ENCODE results near the gene PIM2. TPM values are rescaled to one million over a fixed set of nuclear protein-coding genes. Genes with fewer than 3 reads are reported as not detected.

The PIM2 gene
- total and polyA plus RNA-seq, 12 donors: 3.8 to 14.1 (median 9.3) TPM

- intact Hi-C loops (cut with DNase I): loop anchor here in 1 of 2 donors (10.0 kb wide), 1 partner anchor 108 kb away; no protein-coding TSS in a partner anchor
- 79 to 90% (median 85%) methylated on average over 6 of the region's 6 CpGs for WGBS, 4 donors
- H3K4me3 ChIP-seq: no peak overlapping the region
- no peaks in the 10 kb centered on the region for H3K27me3 ChIP-seq
- TF ChIP-seq POLR2A (IDR thresholded peaks at IDR 0.05): no peak
- TF ChIP-seq CTCF (IDR thresholded peaks at IDR 0.05): no peak
- no peak overlapping the region for H3K27ac ChIP-seq
- peaks cover 0 to 5% of the 10 kb centered on the region in 2 donors for H3K4me1 ChIP-seq (replicated peaks in 1 of 2)
- no peaks in the 10 kb centered on the region for H3K9me3 ChIP-seq (replicated peaks in 1 of 3)
- H3K36me3 ChIP-seq (replicated peaks in 1 of 2): peaks cover 0 to 24% of the 10 kb centered on the region in 2 donors
- DNase-seq: no peak
These were observed 15.5 kb downstream of the PIM2 start for GRCh38 chrX:48903290-48903689.

- no peak for DNase-seq
- Histone ChIP-seq H3K4me1 (replicated peaks in 1 of 2) (peaks cover 0 to 5% of the 10 kb centered on the region in 2 donors), H3K27ac (no peak overlapping the region), H3K27me3 (no peaks in the 10 kb centered on the region), H3K4me3 (no peak overlapping the region), H3K36me3 (replicated peaks in 1 of 2) (peaks cover 0 to 24% of the 10 kb centered on the region in 2 donors), H3K9me3 (replicated peaks in 1 of 3) (no peaks in the 10 kb centered on the region)
- intact Hi-C loops (cut with DNase I): loop anchor here in 1 of 2 donors (10.0 kb wide), 1 partner anchor 108 kb away; no protein-coding TSS in a partner anchor
- no peak for TF ChIP-seq CTCF (IDR thresholded peaks at IDR 0.05)
- no peak for TF ChIP-seq POLR2A (IDR thresholded peaks at IDR 0.05)
- 86 to 93% (median 89%) methylated on average over 4 to 14 of the region's 14 CpGs for WGBS, 4 donors
These were observed 16.0 kb downstream of the PIM2 start for GRCh38 chrX:48902776-48903175.

- no peaks in the 10 kb centered on the region for H3K27me3 ChIP-seq
- no peaks in the 10 kb centered on the region for H3K9me3 ChIP-seq (replicated peaks in 1 of 3)
- WGBS, 4 donors: 87 to 91% (median 90%) methylated on average over 12 to 20 of the region's 20 CpGs
- H3K36me3 ChIP-seq (replicated peaks in 1 of 2): peaks cover 0 to 24% of the 10 kb centered on the region in 2 donors
- TF ChIP-seq CTCF (IDR thresholded peaks at IDR 0.05) (no peak), POLR2A (IDR thresholded peaks at IDR 0.05) (no peak)
- H3K4me3 ChIP-seq: no peak overlapping the region
- no peak for DNase-seq
- intact Hi-C loops (cut with DNase I): loop anchor here in 1 of 2 donors (10.0 kb wide), 1 partner anchor 107 kb away; no protein-coding TSS in a partner anchor
- peaks cover 0 to 5% of the 10 kb centered on the region in 2 donors for H3K4me1 ChIP-seq (replicated peaks in 1 of 2)
- H3K27ac ChIP-seq: no peak overlapping the region
These were observed 16.7 kb downstream of the PIM2 start for GRCh38 chrX:48902135-48902534.

- 82 to 86% (median 82%) methylated on average over 5 to 7 of the region's 7 CpGs; no CpG with 5 or more reads in 1 of the 4 donors for WGBS, 4 donors
- Histone ChIP-seq H3K36me3 (replicated peaks in 1 of 2) (peaks cover 0 to 24% of the 10 kb centered on the region in 2 donors), H3K27ac (no peak overlapping the region), H3K9me3 (replicated peaks in 1 of 3) (no peaks in the 10 kb centered on the region), H3K27me3 (no peaks in the 10 kb centered on the region), H3K4me3 (no peak overlapping the region), H3K4me1 (replicated peaks in 1 of 2) (peaks cover 7 to 11% of the 10 kb centered on the region in 2 donors)
- TF ChIP-seq POLR2A (IDR thresholded peaks at IDR 0.05) (no peak), CTCF (IDR thresholded peaks at IDR 0.05) (no peak)
- intact Hi-C loops (cut with DNase I): loop anchor here in 1 of 2 donors (10.0 kb wide), 1 partner anchor 106 kb away; no protein-coding TSS in a partner anchor
- DNase-seq: no peak
These were observed 17.8 kb downstream of the PIM2 start for GRCh38 chrX:48901069-48901468.
